ENCODE measurements around the gene GPHN. TPM values are rescaled to one million over a fixed set of nuclear protein-coding genes. Genes with fewer than 3 reads are reported as not detected.

The GPHN gene
- polyA plus RNA-seq, 1 of the 3 experiments (the other 2 are of a cell fraction): 6.9 TPM

GRCh38 chr14:67207810-67208209 is 699.9 kb downstream of the GPHN start (continued):
- TF ChIP-seq USF1 (IDR thresholded peaks at IDR 0.05; ENCODE audit: borderline replicate concordance, low read depth): no peak

GRCh38 chr14:67218126-67218525 is 710.2 kb downstream of the GPHN start:
- H3F3A ChIP-seq (replicated peaks; ENCODE audit: insufficient read depth): peaks cover 16% of the 10 kb centered on the region
- peaks cover 4% of the 10 kb centered on the region; the same call in 1 of the 2 replicates for H3K9me3 ChIP-seq
- 21% methylated on average over 2 of the region's 2 CpGs for WGBS (ENCODE audit: low lambda C conversion rate)
- POLR2A ChIA-PET: no interaction called here
- H3K9ac ChIP-seq: no peak overlapping the region
- H4K20me1 ChIP-seq (ENCODE audit: insufficient read depth): no peaks in the 10 kb centered on the region
- no peaks in the 10 kb centered on the region for H3K36me3 ChIP-seq (replicated peaks in 1 of 2; ENCODE audit: control insufficient read depth in 1 of 2, insufficient read depth in 2 of 2, low read length in 1 of 2)
- H3K9me2 ChIP-seq: no peaks in the 10 kb centered on the region
- H3K4me2 ChIP-seq: no peak overlapping the region
- H2AFZ ChIP-seq (ENCODE audit: low read depth): no peak overlapping the region
- CTCF ChIA-PET: no interaction called here
- no peaks in the 10 kb centered on the region for H3K27me3 ChIP-seq (ENCODE audit: insufficient read depth)
- peaks cover 0 to 16% of the 10 kb centered on the region in 2 experiments; a peak in 2 of 4 replicates for H3K4me1 ChIP-seq (ENCODE audit: control insufficient read depth in 1 of 2, insufficient read depth in 2 of 2, low read depth in 1 of 2, low read length in 1 of 2)
- no peak for DNase-seq
- no peaks in the 10 kb centered on the region for H3K79me2 ChIP-seq (ENCODE audit: insufficient read depth)
- no peak overlapping the region for H3K4me3 ChIP-seq (ENCODE audit: low read depth in 2 of 2, low read length in 1 of 2)
- TF ChIP-seq, protein P1, sequence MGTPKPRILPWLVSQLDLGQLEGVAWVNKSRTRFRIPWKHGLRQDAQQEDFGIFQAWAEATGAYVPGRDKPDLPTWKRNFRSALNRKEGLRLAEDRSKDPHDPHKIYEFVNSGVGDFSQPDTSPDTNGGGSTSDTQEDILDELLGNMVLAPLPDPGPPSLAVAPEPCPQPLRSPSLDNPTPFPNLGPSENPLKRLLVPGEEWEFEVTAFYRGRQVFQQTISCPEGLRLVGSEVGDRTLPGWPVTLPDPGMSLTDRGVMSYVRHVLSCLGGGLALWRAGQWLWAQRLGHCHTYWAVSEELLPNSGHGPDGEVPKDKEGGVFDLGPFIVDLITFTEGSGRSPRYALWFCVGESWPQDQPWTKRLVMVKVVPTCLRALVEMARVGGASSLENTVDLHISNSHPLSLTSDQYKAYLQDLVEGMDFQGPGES (IDR thresholded peaks at IDR 0.05; ENCODE audit: low read depth, low read length): no peak
- TF ChIP-seq CTCF (IDR thresholded peaks at IDR 0.05): no peak
- no peak for TF ChIP-seq FOXJ3 (CRISPR knock-in tag; IDR thresholded peaks at IDR 0.05)
- TF ChIP-seq RFX5 (IDR thresholded peaks at IDR 0.05; ENCODE audit: low read length): no peak
- no peak for TF ChIP-seq RCOR1 (IDR thresholded peaks at IDR 0.05; ENCODE audit: low read length)
- TF ChIP-seq USF1 (IDR thresholded peaks at IDR 0.05; ENCODE audit: borderline replicate concordance, low read depth): no peak
- TF ChIP-seq, protein P2, sequence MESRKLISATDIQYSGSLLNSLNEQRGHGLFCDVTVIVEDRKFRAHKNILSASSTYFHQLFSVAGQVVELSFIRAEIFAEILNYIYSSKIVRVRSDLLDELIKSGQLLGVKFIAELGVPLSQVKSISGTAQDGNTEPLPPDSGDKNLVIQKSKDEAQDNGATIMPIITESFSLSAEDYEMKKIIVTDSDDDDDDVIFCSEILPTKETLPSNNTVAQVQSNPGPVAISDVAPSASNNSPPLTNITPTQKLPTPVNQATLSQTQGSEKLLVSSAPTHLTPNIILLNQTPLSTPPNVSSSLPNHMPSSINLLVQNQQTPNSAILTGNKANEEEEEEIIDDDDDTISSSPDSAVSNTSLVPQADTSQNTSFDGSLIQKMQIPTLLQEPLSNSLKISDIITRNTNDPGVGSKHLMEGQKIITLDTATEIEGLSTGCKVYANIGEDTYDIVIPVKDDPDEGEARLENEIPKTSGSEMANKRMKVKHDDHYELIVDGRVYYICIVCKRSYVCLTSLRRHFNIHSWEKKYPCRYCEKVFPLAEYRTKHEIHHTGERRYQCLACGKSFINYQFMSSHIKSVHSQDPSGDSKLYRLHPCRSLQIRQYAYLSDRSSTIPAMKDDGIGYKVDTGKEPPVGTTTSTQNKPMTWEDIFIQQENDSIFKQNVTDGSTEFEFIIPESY (IDR thresholded peaks at IDR 0.05; ENCODE audit: borderline replicate concordance, low read depth): no peak
- TF ChIP-seq CHD2 (IDR thresholded peaks at IDR 0.05; ENCODE audit: low read length, partially characterized antibody): no peak
- no peak for TF ChIP-seq NRF1 (IDR thresholded peaks at IDR 0.05; ENCODE audit: low read depth, low read length)
- no peak for TF ChIP-seq FOXM1 (IDR thresholded peaks at IDR 0.05; ENCODE audit: low read depth)
- TF ChIP-seq MEF2A (IDR thresholded peaks at IDR 0.05; ENCODE audit: borderline replicate concordance, low read depth): no peak
- H3K27ac ChIP-seq (ENCODE audit: low read depth in 2 of 2, low read length in 1 of 2): no peak overlapping the region

Measured in SK-N-SH (cell line).